Measurements from ENCODE around the gene MTRF1.

DNA sequence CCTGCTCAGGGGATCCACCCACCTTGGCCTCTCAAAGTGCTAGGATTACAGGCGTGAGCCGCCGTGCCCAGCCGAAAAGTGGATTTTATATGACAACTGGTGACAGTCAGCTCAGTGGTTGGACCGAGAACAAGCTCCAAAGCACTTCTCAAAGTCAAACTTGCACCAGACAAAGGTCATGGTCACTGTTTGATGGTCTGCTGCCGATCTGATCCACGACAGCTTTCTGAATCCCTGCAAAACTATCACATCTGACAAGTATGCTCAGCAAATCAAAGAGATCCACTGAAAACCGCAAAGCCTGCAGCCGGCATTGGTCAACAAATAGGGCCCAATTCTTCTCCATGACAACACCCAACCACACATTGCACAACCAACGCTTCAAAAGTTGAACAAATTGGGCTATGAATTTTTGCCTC is 26.1 kb upstream of the MTRF1 start:
- TF ChIP-seq, protein P1, sequence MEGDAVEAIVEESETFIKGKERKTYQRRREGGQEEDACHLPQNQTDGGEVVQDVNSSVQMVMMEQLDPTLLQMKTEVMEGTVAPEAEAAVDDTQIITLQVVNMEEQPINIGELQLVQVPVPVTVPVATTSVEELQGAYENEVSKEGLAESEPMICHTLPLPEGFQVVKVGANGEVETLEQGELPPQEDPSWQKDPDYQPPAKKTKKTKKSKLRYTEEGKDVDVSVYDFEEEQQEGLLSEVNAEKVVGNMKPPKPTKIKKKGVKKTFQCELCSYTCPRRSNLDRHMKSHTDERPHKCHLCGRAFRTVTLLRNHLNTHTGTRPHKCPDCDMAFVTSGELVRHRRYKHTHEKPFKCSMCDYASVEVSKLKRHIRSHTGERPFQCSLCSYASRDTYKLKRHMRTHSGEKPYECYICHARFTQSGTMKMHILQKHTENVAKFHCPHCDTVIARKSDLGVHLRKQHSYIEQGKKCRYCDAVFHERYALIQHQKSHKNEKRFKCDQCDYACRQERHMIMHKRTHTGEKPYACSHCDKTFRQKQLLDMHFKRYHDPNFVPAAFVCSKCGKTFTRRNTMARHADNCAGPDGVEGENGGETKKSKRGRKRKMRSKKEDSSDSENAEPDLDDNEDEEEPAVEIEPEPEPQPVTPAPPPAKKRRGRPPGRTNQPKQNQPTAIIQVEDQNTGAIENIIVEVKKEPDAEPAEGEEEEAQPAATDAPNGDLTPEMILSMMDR (IDR thresholded peaks at IDR 0.05): no peak
- TF ChIP-seq EZH2 (IDR thresholded peaks at IDR 0.05) (no peak), EZH2phosphoT487 (IDR thresholded peaks at IDR 0.05) (no peak)

All from neural progenitor cell (in vitro differentiated cells).